IMR-90 (cell line): Measurements from ENCODE around the gene ST8SIA6. TPM values are rescaled to one million over a fixed set of nuclear protein-coding genes. Genes with fewer than 3 reads are reported as not detected.

ENCODE experiments used
- ATAC-seq: fragments of 200-7000 bp; cut with Tn5 transposase; 2 replicates; pipeline ENCODE4 v1.9.1; 2020; ENCODE audit warnings: low read depth, mild to moderate bottlenecking, moderate library complexity
- BruUV-seq: library from RNA; stranded (reverse); fragments of 400-500 nt; replicated peaks from 2 replicates; lab custom pipeline; 2021; lab: Mats Ljungman, UMichigan
- CTCF ChIA-PET: fragments of 300-600 bp; formaldehyde crosslinking; extraction: SDS; loops from one replicate; lab custom pipeline; 2021; ENCODE audit warnings: antibody characterized with exemption; lab: Yijun Ruan, JAX
- POLR2A ChIA-PET: fragments of 300-600 bp; sonication (Branson Sonifier 250); formaldehyde crosslinking; loops from one replicate; lab custom pipeline; 2022; ENCODE audit warnings: antibody characterized with exemption; ENCODE audit not compliant: unreplicated experiment; lab: Charles Lee
- DNase-seq: peaks from one replicate; pipeline ENCODE4 v3.0.0; 2013
- H2AFZ ChIP-seq: replicated peaks from 2 replicates; pipeline ENCODE3; 2013; ENCODE audit warnings: low read length, mild to moderate bottlenecking; ENCODE audit not compliant: poor library complexity
- H2AK5ac ChIP-seq: 2 replicates; pipeline ENCODE4 v1.6.1; 2013; ENCODE audit warnings: low read depth, low read length, inconsistent platforms
- H2AK9ac ChIP-seq: replicated peaks from 2 replicates; pipeline ENCODE3; 2013; ENCODE audit warnings: mild to moderate bottlenecking, low read depth, low read length, moderate library complexity; ENCODE audit not compliant: poor library complexity
- H2BK120ac ChIP-seq: 2 replicates; pipeline ENCODE4 v1.6.1; 2013; ENCODE audit warnings: low read depth, low read length, inconsistent platforms
- H2BK15ac ChIP-seq: 3 replicates; pipeline ENCODE4 v1.6.1; 2013; ENCODE audit warnings: low read depth, low read length, inconsistent platforms
- H2BK20ac ChIP-seq: 2 replicates; pipeline ENCODE4 v1.6.1; 2013; ENCODE audit warnings: low read depth, mild to moderate bottlenecking, inconsistent platforms, low read length, moderate library complexity
- H2BK5ac ChIP-seq: 2 replicates; pipeline ENCODE4 v1.6.1; 2013; ENCODE audit warnings: mild to moderate bottlenecking, low read depth, low read length, inconsistent platforms; ENCODE audit not compliant: poor library complexity, severe bottlenecking
- H3K14ac ChIP-seq: replicated peaks from 2 replicates; pipeline ENCODE4 v1.6.1; 2013; ENCODE audit warnings: low read depth, low read length, inconsistent platforms
- H3K18ac ChIP-seq: 2 replicates; pipeline ENCODE4 v1.6.1; 2013; ENCODE audit warnings: low read depth, low read length, control low read depth
- H3K23ac ChIP-seq: 2 replicates; pipeline ENCODE4 v1.6.1; 2013; ENCODE audit warnings: low read depth, low read length, inconsistent platforms
- H3K27ac ChIP-seq: 2 replicates; pipeline ENCODE4 v1.5.1; 2013; ENCODE audit warnings: mild to moderate bottlenecking, control low read depth, low read length; ENCODE audit not compliant: insufficient read depth
- H3K27me3 ChIP-seq: 2 replicates; pipeline ENCODE4 v1.6.1; 2013; ENCODE audit warnings: low read length; ENCODE audit not compliant: control insufficient read depth, insufficient read depth
- H3K36me3 ChIP-seq: 2 replicates; pipeline ENCODE4 v1.6.1; 2013; ENCODE audit warnings: low read length, mixed read lengths; ENCODE audit not compliant: control insufficient read depth, insufficient read depth
- H3K4ac ChIP-seq: 2 replicates; pipeline ENCODE4 v1.6.1; 2013; ENCODE audit warnings: low read depth, low read length, inconsistent platforms
- H3K4me1 ChIP-seq: 2 replicates; pipeline ENCODE4 v1.6.1; 2013; ENCODE audit warnings: low read length, mixed read lengths; ENCODE audit not compliant: control insufficient read depth, insufficient read depth
- H3K4me2 ChIP-seq: 2 replicates; pipeline ENCODE4 v1.6.1; 2013; ENCODE audit warnings: low read depth, mild to moderate bottlenecking, control low read depth, low read length, moderate library complexity
- H3K4me3 ChIP-seq: 2 replicates; pipeline ENCODE4 v1.5.1; 2013; ENCODE audit warnings: low read depth, mild to moderate bottlenecking, control low read depth, low read length, moderate library complexity; ENCODE audit not compliant: insufficient read depth
- H3K56ac ChIP-seq: 2 replicates; pipeline ENCODE4 v1.6.1; 2013; ENCODE audit warnings: low read length, inconsistent platforms; ENCODE audit not compliant: insufficient read depth; ENCODE audit errors: extremely low read depth
- H3K79me1 ChIP-seq, 2 experiments: 2 replicates each; pipeline ENCODE4 v1.6.1; 2013; ENCODE audit warnings: low read length in 2 of 2, inconsistent platforms in 1 of 2, low read depth in 1 of 2
- H3K9ac ChIP-seq: 2 replicates; pipeline ENCODE4 v1.6.1; 2013; ENCODE audit warnings: low read depth, low read length, control low read depth
- H3K9me1 ChIP-seq: 2 replicates; pipeline ENCODE4 v1.6.1; 2013; ENCODE audit warnings: low read length, inconsistent platforms; ENCODE audit not compliant: insufficient read depth
- H3K9me3 ChIP-seq: 2 replicates; pipeline ENCODE4 v1.6.1; 2013; ENCODE audit warnings: low read length; ENCODE audit not compliant: control insufficient read depth, insufficient read depth
- H4K20me1 ChIP-seq: 2 replicates; pipeline ENCODE4 v1.6.1; 2013; ENCODE audit warnings: low read length, inconsistent platforms; ENCODE audit not compliant: insufficient read depth
- H4K5ac ChIP-seq: 2 replicates; pipeline ENCODE4 v1.6.1; 2013; ENCODE audit warnings: mild to moderate bottlenecking, low read depth, low read length, control low read depth
- H4K8ac ChIP-seq, 2 experiments: 2 replicates each; pipeline ENCODE4 v1.6.1; 2013; ENCODE audit warnings: low read depth in 2 of 2, low read length in 2 of 2, control low read depth in 1 of 2, inconsistent platforms in 1 of 2
- H4K91ac ChIP-seq: 2 replicates; pipeline ENCODE4 v1.6.1; 2013; ENCODE audit warnings: low read depth, low read length, inconsistent platforms; ENCODE audit not compliant: insufficient read depth
- MXI1 ChIP-seq: IDR thresholded peaks from 2 replicates; pipeline ENCODE4 v1.6.1; 2012; ENCODE audit warnings: low read depth, mild to moderate bottlenecking, low read length, moderate library complexity, borderline replicate concordance
- WGBS, 2 experiments: methylation state at CpG; one replicate each; pipeline versions ENCODE4 v1.1.5 to v1.1.7; 2013; ENCODE audit warnings: missing lambda C conversion rate in 2 of 2; ENCODE audit not compliant: insufficient read length in 1 of 2; ENCODE audit errors: extremely low coverage in 2 of 2; 5-methylcytosine and 5-hydroxymethylcytosine counted together
- dilution Hi-C: fragments of 300-500 bp; cut with HindIII; formaldehyde crosslinking; loops from one replicate; pipeline ENCODE4 v1.14.3; 2018; ENCODE audit warnings: low sequenced_read_pairs; ENCODE audit not compliant: unreplicated experiment
- in situ Hi-C: fragments of 300-500 bp; cut with MboI; formaldehyde crosslinking; loops from 3 replicates; pipeline ENCODE4 v1.14.3; 2019; ENCODE audit warnings: low sequenced_read_pairs, inconsistent platforms, mixed read lengths
- intact Hi-C: fragments of 100-400 bp; cut with micrococcal nuclease; formaldehyde crosslinking; loops from 2 replicates; pipeline ENCODE4 v1.10.0; 2022
- polyA plus RNA-seq, 3 experiments: library from polyadenylated mRNA; depleted of rRNA; stranded (reverse); fragments of >200 nt; gene quantifications; 2 replicates each; pipeline ENCODE4 v1.2.3, GENCODE V29; 2012; ENCODE audit warnings: low replicate concordance in 1 of 3
- total RNA-seq: library from RNA; depleted of rRNA; stranded (reverse); fragments of >200 nt; gene quantifications from 2 replicates; pipeline ENCODE4 v1.2.3, GENCODE V29; 2012

Gene ST8SIA6
- total and polyA plus RNA-seq, 2 of the 4 experiments (the other 2 are of a cell fraction) = 0.10 to 0.18 TPM

GRCh38 chr10:17455015-17455520, 673 bp upstream of the ST8SIA6 start:
- in situ Hi-C loops (no loop called here), dilution Hi-C loops (no loop called here)
- CTCF ChIA-PET = no interaction called here

More at GRCh38 chr10:17455015-17455520, 673 bp upstream of the ST8SIA6 start:
- no peak overlapping the region for H3K27ac ChIP-seq
- no peak overlapping the region for H2BK120ac ChIP-seq
- no peak overlapping the region for H3K14ac ChIP-seq
- BruUV-seq = no TSS peak
- no peak overlapping the region for H2AK9ac ChIP-seq
- H3K4ac ChIP-seq = no peak overlapping the region
- H2AFZ ChIP-seq = no peak overlapping the region
- H2BK5ac ChIP-seq = no peak overlapping the region
- H3K9ac ChIP-seq = no peak overlapping the region
- H3K9me3 ChIP-seq = peaks cover 8% of the 10 kb centered on the region
- no peak overlapping the region for H4K8ac ChIP-seq
- no peak overlapping the region for H3K4me3 ChIP-seq
- no peak for DNase-seq
- H3K4me1 ChIP-seq = peaks cover 2% of the 10 kb centered on the region; the same call in 1 of the 2 replicates
- H3K56ac ChIP-seq = no peak overlapping the region
- intact Hi-C loops = no loop called here
- POLR2A ChIA-PET = no interaction called here
- H3K9me1 ChIP-seq = no peaks in the 10 kb centered on the region
- peaks cover 10% of the 10 kb centered on the region; the same call in 1 of the 2 replicates for H3K27me3 ChIP-seq
- no peaks in the 10 kb centered on the region for H4K20me1 ChIP-seq
- no peak overlapping the region for H2BK15ac ChIP-seq
- H3K79me1 ChIP-seq = no peaks in the 10 kb centered on the region
- no peaks in the 10 kb centered on the region for H3K36me3 ChIP-seq
- H4K5ac ChIP-seq = no peak overlapping the region
- no peak overlapping the region for H2AK5ac ChIP-seq
- no peak overlapping the region for H3K23ac ChIP-seq
- no peak overlapping the region for H3K4me2 ChIP-seq
- no peak overlapping the region for H3K18ac ChIP-seq
- ATAC-seq = no peak
- WGBS, 2 experiments = no CpG with 5 or more reads among the region's 2 CpGs
- H2BK20ac ChIP-seq = no peak overlapping the region
- H4K91ac ChIP-seq = no peak overlapping the region
- TF ChIP-seq MXI1 = no peak
